Measurements from ENCODE around the gene TOMM20.

The TOMM20 gene

GRCh38 chr1:235060607-235061470, 67.8 kb downstream of the TOMM20 start:
- no peak for DNase-seq (ENCODE audit: low read depth)
